Transverse colon (tissue), 4 donors: ENCODE results near the gene RAB3C.

Source experiments
- CTCF ChIP-seq, 5 experiments: fragments of 200-600 bp in 3 of 5; fragments of 450-650 bp in 2 of 5; sonication (generic) in 3 of 5; IDR thresholded peaks; 1 replicate in 2 of 5; 2 replicates in 3 of 5; pipeline ENCODE4 v1.5.1; 2016 to 2017; ENCODE audit warnings: antibody characterized with exemption in 5 of 5, inconsistent platforms in 3 of 5, mild to moderate bottlenecking in 2 of 5, moderate library complexity in 1 of 5
- POLR2AphosphoS5 ChIP-seq, 3 donors: sonication (generic); formaldehyde crosslinking; IDR thresholded peaks; one replicate each; pipeline ENCODE4 v1.6.1; 2016; ENCODE audit warnings: antibody characterized with exemption in 3 of 3

- TF ChIP-seq CTCF (IDR thresholded peaks at IDR 0.05) (no peak), POLR2AphosphoS5 (IDR thresholded peaks at IDR 0.05) (no peak)
Measured at GRCh38 chr5:58670582-58670981, 87.7 kb downstream of the RAB3C start.
